LNCaP clone FGC (cell line): ENCODE results near the gene DGAT2L6.
"Not testable (repeated sequence)": the region's sequence is repeated elsewhere in the genome, so short reads cannot be mapped to it uniquely, and the experiment has no call there.

Experiments used
- DNase-seq: peaks from one replicate; pipeline ENCODE4 v3.0.0-alpha.2; 2011; ENCODE audit warnings: low read depth
- H3K4me3 ChIP-seq: 2 replicates; pipeline ENCODE4 v1.5.1; 2011; ENCODE audit warnings: mild to moderate bottlenecking, low read depth, low read length, control low read depth
- CTCF ChIP-seq: IDR thresholded peaks from 2 replicates; pipeline ENCODE4 v1.5.1; 2012; ENCODE audit warnings: mild to moderate bottlenecking; ENCODE audit not compliant: control insufficient read depth, insufficient read depth; ENCODE audit errors: extremely low read depth

Gene DGAT2L6

GRCh38 chrX:70196961-70197720, 19.9 kb downstream of the DGAT2L6 start:
- peak; percentile 57 for TF ChIP-seq CTCF
- peak; percentile 41 for DNase-seq
- no peak overlapping the region for H3K4me3 ChIP-seq

GRCh38 chrX:70201732-70202131, 24.4 kb downstream of the DGAT2L6 start:
- TF ChIP-seq CTCF: no peak
- no peak overlapping the region for H3K4me3 ChIP-seq
- DNase-seq: no peak

- H3K4me3 ChIP-seq: no peak overlapping the region
- TF ChIP-seq CTCF: no peak
- DNase-seq: peak; percentile 19
Measured at GRCh38 chrX:70208479-70208878, 31.2 kb downstream of the DGAT2L6 start.

GRCh38 chrX:70209570-70209969, 32.3 kb downstream of the DGAT2L6 start:
- not testable (repeated sequence) for DNase-seq

GRCh38 chrX:70219938-70220764, 42.9 kb downstream of the DGAT2L6 start:
- DNase-seq: peak; percentile 95
- no peak for TF ChIP-seq CTCF
- H3K4me3 ChIP-seq: no peak overlapping the region

More at GRCh38 chrX:70209570-70209969, 32.3 kb downstream of the DGAT2L6 start:
- H3K4me3 ChIP-seq: not testable (repeated sequence)

GRCh38 chrX:70226048-70226447, 48.8 kb downstream of the DGAT2L6 start:
- DNase-seq: no peak
- no peak for TF ChIP-seq CTCF
- H3K4me3 ChIP-seq: no peak overlapping the region

GRCh38 chrX:70226687-70227086, 49.4 kb downstream of the DGAT2L6 start:
- no peak for TF ChIP-seq CTCF
- H3K4me3 ChIP-seq: no peak overlapping the region
- no peak for DNase-seq
